Kidney glomerular epithelial cell (primary cell): Measurements from ENCODE around the gene CACNA1F.
A peak's percentile ranks its signal among the peaks of the same experiment; 100 is the strongest.
"Not testable (repeated sequence)": the region's sequence is repeated elsewhere in the genome, so short reads cannot be mapped to it uniquely, and the experiment has no call there.

Experiments
- DNase-seq: peaks from one replicate; lab custom pipeline; 2025; lab: John Stamatoyannopoulos, UW

CACNA1F gene

GRCh38 chrX:49176421-49177326 lies 56.5 kb downstream of the CACNA1F start:
- DNase-seq, result no peak

DNA sequence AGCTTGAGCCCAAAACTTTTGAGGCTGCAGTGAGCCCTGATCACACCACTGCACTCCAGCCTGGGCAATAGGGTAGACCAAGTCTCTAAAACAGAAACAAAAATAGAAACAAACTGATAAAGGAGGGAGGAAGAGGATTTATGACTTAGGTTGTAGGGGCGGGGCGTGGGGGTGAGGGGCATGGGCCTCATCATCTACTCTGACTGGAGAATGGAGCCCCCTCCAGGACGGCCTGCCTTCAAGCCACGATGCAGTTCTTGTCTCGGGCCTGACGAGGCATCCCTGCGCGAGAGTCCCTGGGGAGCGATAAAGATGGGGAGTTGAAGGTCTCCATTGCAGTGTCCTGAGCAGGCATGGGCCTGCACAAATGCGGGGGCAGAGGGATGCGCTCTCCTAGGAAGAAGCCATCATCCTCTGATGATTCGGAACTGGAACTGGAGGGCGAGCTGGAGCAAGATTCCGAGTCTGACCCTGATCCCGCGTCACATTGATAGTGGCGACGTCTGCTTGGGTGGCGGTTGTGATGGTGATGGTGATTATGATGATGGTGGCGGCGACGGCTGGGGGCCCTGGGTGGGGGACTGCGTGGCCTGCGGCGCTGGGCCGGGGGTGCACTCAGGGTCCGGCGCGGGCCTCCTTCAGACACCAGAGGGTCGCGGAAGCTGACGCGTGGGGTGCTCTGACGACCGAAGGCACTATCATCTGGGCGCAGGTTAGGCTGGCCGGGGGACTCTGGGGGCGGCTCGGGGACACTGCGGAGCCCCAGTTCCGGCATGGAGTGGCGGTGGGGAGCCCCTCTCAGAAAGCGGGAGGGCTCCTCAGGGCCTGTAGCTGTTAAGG lies 57.5 kb downstream of the CACNA1F start:
- DNase-seq, result no peak

DNA sequence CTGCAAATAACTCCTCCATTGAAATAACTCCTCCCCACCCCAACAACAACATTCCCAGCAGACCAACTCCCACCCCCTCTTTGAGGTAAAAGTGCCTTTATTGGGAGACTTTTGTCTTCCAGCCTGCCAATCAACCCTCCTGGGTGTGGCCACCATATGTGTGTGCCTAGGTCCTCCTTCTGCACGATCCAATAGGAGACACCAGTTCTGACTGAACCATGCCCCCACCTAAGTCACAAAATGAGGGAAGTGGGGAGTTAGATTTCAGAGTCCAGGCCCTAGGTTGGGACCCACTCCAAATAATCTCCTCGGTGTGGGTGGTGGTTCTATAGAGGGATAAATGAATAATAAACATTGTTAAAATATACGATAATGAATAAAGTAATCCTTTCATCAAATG lies 58.4 kb downstream of the CACNA1F start:
- no peak for DNase-seq

DNA sequence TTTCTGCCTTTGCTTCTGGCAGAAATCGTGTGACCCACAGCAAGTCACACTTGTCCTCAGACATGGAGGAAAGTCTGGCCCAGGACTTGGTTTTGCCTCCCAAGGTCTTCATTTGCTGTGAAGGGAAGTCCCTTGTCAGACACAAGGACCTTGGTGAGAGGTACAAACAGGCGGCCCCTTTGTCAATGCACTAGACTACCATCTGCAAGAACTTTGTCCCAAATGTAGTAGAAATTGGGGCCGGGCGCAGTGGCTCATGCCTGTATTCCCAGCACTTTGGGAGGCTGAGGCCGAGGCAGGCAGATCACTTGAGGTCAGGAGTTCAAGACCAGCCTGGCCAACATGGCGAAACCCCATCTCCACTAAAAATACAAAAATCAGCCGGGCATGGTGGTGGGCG lies 59.6 kb downstream of the CACNA1F start:
- not testable (repeated sequence) for DNase-seq

DNA sequence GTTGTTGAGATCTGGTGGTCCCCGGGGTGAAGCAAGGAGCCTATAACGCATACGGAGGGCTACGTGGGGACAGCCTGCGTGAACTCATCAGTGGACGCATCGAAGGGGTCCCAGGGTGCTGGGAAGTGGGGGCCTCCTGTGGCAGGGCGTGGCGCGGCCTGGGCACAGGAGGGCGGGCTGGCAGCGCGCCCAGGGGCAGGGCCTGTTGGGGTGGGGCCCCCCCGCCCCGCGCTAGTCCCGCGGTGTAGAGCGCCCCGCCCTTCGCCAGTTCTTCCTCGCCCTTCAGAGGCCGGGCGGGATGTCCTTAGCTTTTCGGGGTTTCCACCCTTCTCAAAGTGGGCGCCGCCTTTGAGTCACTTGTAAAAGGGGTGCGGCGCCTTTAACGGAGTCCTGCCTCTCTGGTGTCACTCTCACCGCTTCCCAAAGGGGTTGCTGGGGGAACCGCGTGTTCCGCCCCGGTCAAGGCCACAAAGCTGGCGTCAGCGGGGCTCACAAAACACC lies 60.8 kb downstream of the CACNA1F start:
- DNase-seq, result no peak

- DNase-seq, result peak; percentile 38
Measured at GRCh38 chrX:49171752-49172279, 61.3 kb downstream of the CACNA1F start, which contains the start of gene PLP2. Gene PLP2, plus strand, starts transcription at chrX:49171898. Its CDS starts 103 bp downstream, at chrX:49172001.

GRCh38 chrX:49167740-49168108 lies 65.4 kb downstream of the CACNA1F start:
- no peak for DNase-seq

- peak; percentile 58 for DNase-seq
Measured at GRCh38 chrX:49166914-49167739, 66.0 kb downstream of the CACNA1F start.

DNA sequence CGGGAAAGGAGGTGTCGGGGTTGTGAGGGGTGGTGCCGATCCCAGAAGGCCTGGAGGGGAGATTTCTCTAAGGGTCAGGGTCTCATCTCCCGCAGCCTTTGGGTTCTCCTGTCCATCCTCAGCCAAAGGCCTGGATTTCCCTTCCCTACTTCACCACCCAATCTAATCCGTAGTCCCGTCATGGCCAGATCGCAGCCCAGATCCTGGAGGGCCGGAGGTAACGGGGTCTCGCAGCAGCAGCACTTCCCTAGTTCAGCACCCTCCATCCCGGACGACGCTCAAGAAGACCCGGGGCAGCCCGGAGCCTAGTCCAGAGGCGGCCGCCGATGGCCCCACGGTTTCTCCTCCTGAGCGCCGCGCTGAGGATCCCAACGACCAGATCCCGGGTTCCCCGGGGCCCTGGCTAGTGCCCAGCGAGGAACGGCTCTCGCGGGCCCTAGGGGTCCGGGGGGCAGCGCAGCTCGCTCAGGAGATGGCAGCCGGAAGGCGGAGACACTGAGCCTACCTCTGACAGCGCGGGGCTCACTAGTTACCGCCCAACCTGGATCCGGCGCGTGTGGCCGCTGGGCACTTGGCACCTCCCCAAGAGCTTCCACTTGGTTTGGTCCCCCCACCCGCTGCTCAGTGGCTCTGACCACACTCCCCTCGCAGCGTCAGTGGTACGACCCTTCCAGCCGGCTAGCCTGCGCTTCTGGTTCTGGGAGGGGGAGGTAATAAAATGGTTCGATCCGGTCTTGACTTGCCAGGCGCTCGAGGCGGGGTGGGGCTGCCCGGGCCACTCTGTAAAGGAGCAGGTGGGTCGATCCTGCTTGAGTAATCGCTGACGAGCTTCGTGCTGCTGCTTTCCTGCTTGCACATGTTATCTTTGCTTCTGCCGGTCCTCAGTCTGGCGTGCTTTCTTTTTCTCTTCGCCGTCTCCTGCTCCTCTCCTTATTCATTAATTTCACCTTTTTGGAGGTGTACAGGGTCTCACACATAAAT lies 66.9 kb downstream of the CACNA1F start:
- DNase-seq, result peak; percentile 25

DNA sequence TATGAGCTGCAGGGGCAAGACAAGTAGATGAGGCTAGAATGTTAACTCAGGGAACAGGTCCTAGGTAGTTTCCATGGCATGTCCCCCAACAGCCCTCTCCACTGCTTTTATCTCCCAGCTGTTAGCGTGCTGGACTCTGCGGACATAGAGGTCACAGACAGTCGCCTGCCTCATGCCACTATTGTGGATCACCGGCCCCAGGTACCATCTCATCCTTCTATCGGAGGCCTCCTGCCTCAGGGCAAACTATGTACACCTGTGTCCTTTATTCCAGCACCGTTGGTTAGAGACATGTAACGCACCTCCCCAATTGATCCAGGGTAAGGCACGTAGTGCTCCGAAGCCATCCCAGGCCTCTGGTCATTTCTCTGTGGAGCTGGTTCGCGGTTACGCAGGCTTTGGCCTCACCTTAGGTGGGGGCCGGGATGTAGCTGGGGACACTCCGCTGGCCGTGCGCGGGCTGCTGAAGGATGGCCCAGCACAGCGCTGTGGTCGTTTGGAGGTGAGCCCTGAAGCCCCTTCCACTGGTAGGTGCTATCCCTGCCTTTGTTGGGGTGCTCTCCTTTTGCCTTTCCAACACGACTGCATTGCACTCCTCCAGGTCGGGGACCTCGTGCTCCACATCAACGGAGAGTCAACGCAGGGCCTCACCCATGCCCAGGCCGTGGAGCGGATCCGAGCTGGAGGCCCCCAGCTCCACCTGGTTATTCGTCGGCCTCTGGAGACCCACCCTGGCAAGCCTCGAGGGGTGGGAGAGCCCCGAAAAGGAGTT lies 68.4 kb downstream of the CACNA1F start:
- DNase-seq, result no peak

- DNase-seq, result peak; percentile 38
Measured at GRCh38 chrX:49163555-49164419, 69.4 kb downstream of the CACNA1F start.

GRCh38 chrX:49162620-49163019 lies 70.5 kb downstream of the CACNA1F start, which contains the start of gene MAGIX:
Gene MAGIX, plus strand, starts transcription at chrX:49162758. Its CDS starts 132 bp downstream, at chrX:49162890.
- DNase-seq, result no peak

GRCh38 chrX:49161632-49162031 lies 71.5 kb downstream of the CACNA1F start:
- DNase-seq, result no peak

DNA sequence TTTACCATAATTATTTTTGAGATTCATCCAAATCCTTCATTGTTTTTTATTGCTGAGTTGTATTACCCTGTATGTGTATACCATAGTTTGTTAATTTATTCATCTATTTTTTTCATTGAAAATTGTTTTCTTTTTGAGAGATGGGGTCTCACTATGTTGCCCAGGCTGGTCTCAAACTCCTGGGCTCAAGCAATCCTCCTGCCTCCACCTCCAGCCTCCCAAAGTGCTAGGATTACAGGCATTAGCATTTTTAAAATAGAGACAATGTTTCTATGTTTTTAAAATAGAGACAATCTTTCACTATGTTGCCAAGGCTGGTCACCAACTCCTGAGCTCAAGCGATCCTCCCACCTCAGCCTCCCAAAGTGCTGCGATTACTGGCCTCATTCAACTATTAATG lies 72.2 kb downstream of the CACNA1F start:
- DNase-seq, result no peak

GRCh38 chrX:49157194-49157593 lies 75.9 kb downstream of the CACNA1F start:
- no peak for DNase-seq

DNA sequence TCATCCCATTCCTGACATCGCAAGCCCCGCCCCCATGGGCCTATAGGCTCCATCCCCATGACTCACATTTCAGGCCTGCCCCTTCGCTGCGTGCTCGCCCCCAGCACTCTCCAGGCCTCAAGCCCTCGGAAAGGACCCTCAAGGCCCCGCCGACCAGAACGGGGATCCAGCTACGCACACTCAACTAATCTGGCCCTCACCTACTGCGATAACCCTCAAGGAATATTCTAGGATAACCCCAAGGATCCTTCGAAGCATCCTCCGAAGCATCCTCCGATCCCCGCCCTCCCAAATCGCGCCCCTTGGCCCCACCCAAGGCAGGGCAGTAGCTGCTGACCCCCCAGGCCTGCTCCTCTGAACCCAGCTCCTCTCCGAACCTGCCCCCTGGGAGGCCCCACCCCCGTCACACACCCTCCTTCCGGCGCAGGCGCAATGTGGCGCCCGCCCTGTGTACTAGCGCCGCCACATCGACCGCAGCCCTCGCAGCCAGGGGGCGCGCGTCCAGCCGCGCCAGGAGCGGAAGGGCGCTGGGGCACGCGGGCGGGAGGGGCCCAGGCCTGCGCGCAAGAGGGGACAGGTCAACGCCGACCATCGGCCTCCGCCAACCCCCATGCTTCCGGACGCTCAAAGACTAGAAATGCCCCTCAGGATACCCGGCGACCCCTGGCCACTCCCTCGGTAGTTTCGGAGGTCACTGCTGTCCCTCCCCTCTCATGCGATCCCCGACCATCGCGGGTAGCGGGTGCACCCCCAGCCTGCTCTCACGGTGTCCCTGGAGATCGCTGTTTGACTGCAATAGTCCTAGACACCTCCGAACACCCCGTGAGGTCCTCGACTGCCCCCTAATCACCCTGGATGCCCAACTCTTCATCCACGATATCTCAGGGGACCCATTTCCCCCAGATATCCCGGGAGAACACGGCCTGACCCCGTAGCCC lies 77.0 kb downstream of the CACNA1F start:
- peak; percentile 50 for DNase-seq

GRCh38 chrX:49155243-49155899 lies 77.8 kb downstream of the CACNA1F start:
- DNase-seq, result peak; percentile 24
